Measurements from ENCODE around the gene NFIA.

GRCh38 chr1:61125895-61126294, 43.5 kb downstream of the NFIA start:
- TF ChIP-seq, protein P1, sequence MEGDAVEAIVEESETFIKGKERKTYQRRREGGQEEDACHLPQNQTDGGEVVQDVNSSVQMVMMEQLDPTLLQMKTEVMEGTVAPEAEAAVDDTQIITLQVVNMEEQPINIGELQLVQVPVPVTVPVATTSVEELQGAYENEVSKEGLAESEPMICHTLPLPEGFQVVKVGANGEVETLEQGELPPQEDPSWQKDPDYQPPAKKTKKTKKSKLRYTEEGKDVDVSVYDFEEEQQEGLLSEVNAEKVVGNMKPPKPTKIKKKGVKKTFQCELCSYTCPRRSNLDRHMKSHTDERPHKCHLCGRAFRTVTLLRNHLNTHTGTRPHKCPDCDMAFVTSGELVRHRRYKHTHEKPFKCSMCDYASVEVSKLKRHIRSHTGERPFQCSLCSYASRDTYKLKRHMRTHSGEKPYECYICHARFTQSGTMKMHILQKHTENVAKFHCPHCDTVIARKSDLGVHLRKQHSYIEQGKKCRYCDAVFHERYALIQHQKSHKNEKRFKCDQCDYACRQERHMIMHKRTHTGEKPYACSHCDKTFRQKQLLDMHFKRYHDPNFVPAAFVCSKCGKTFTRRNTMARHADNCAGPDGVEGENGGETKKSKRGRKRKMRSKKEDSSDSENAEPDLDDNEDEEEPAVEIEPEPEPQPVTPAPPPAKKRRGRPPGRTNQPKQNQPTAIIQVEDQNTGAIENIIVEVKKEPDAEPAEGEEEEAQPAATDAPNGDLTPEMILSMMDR (IDR thresholded peaks at IDR 0.05) = no peak
- no peak for TF ChIP-seq EZH2 (IDR thresholded peaks at IDR 0.05; ENCODE audit: borderline replicate concordance, insufficient read depth, low read depth, low read length, poor library complexity, severe bottlenecking)

Measured in B cell (primary cell).